ENCODE results near the gene SPSB1.

Gene SPSB1

GRCh38 chr1:9371391-9371935, 78.8 kb downstream of the SPSB1 start:
- Histone ChIP-seq H3K4me2 (ENCODE audit: low read depth, low read length) (no peak overlapping the region), H2AFZ (ENCODE audit: low read length) (no peak overlapping the region), H3F3A (ENCODE audit: insufficient read depth, low read length) (no peaks in the 10 kb centered on the region), H3K9me3 (replicated peaks; ENCODE audit: insufficient read depth, low read length) (no peaks in the 10 kb centered on the region), H3K9me2 (replicated peaks; ENCODE audit: insufficient read depth, low read length) (no peaks in the 10 kb centered on the region), H3K79me2 (ENCODE audit: low read length) (no peaks in the 10 kb centered on the region), H3K27me3 (replicated peaks; ENCODE audit: insufficient read depth, low read length) (no peaks in the 10 kb centered on the region; the same call in 1 of the 2 replicates), H3K4me3 (ENCODE audit: low read length) (no peak overlapping the region), H3K9ac (ENCODE audit: low read length) (no peak overlapping the region), H3K4me1 (ENCODE audit: low read length) (no peaks in the 10 kb centered on the region), H4K20me1 (ENCODE audit: insufficient read depth, low read length) (no peaks in the 10 kb centered on the region), H3K36me3 (replicated peaks; ENCODE audit: insufficient read depth, low read length) (no peaks in the 10 kb centered on the region), H3K27ac (ENCODE audit: low read length) (no peak overlapping the region)
- no peak for TF ChIP-seq CTCF (IDR thresholded peaks at IDR 0.05; ENCODE audit: low read length)
- TF ChIP-seq EZH2phosphoT487 (IDR thresholded peaks at IDR 0.05; ENCODE audit: low read length), result no peak
- no peak for TF ChIP-seq EZH2 (optimal IDR thresholded peaks at IDR 0.05; ENCODE audit: low read depth, low read length)
- no peak for DNase-seq

DNA sequence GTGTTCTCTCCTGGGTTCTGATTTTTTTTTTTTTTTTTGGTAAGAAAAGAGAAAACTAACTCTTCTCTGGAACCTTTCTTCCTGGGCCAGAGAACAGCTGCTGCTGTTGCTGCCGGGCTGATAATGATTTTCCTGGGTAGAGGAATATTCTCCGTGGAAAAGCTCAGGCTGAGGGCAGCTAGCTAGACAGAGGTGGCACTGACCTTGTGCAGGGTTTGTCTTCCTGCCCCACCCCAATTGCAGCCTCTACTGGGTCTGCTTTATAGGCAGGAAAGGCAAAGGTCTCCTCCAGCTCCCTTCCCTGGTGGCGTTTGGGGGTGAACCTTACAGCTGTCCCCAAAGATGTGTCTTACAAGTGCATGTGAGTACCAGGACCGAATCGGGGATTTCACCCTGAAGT, 79.3 kb downstream of the SPSB1 start:
- H3K4me2 ChIP-seq (ENCODE audit: low read depth, low read length), result no peak overlapping the region
- H4K20me1 ChIP-seq (ENCODE audit: insufficient read depth, low read length), result no peaks in the 10 kb centered on the region
- H3K79me2 ChIP-seq (ENCODE audit: low read length), result no peaks in the 10 kb centered on the region
- H3K9me2 ChIP-seq (replicated peaks; ENCODE audit: insufficient read depth, low read length), result no peaks in the 10 kb centered on the region
- TF ChIP-seq EZH2 (optimal IDR thresholded peaks at IDR 0.05; ENCODE audit: low read depth, low read length) (no peak), EZH2phosphoT487 (IDR thresholded peaks at IDR 0.05; ENCODE audit: low read length) (no peak), CTCF (IDR thresholded peaks at IDR 0.05; ENCODE audit: low read length) (no peak)
- no peaks in the 10 kb centered on the region for H3K9me3 ChIP-seq (replicated peaks; ENCODE audit: insufficient read depth, low read length)
- no peaks in the 10 kb centered on the region for H3K36me3 ChIP-seq (replicated peaks; ENCODE audit: insufficient read depth, low read length)
- H2AFZ ChIP-seq (ENCODE audit: low read length), result no peak overlapping the region
- H3F3A ChIP-seq (ENCODE audit: insufficient read depth, low read length), result no peaks in the 10 kb centered on the region
- H3K4me3 ChIP-seq (ENCODE audit: low read length), result no peak overlapping the region
- no peak overlapping the region for H3K27ac ChIP-seq (ENCODE audit: low read length)
- H3K27me3 ChIP-seq (replicated peaks; ENCODE audit: insufficient read depth, low read length), result no peaks in the 10 kb centered on the region; the same call in 1 of the 2 replicates
- no peak for DNase-seq
- H3K9ac ChIP-seq (ENCODE audit: low read length), result no peak overlapping the region
- H3K4me1 ChIP-seq (ENCODE audit: low read length), result no peaks in the 10 kb centered on the region

DNA sequence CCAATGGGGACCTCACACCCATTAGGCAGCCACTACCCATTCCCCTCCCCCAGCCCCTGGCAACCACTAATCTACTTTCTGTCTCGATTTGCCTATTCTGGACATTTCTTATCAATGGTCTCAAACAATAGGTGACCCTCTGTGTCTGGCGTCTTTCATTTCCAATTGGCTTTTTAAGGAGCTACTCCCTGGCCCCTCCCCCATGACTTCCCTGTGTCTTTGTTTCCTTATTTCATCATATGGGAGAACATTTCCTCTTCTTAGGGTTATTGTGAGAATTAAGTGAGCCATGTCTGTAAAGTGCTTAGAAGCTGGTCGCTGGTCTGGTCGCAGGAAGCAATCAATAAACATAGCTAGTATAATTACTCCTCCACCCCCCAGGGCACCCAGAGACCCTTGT, 80.9 kb downstream of the SPSB1 start:
- no peak overlapping the region for H2AFZ ChIP-seq (ENCODE audit: low read length)
- no peaks in the 10 kb centered on the region for H3K9me3 ChIP-seq (replicated peaks; ENCODE audit: insufficient read depth, low read length)
- DNase-seq, result no peak
- TF ChIP-seq CTCF (IDR thresholded peaks at IDR 0.05; ENCODE audit: low read length) (no peak), EZH2 (optimal IDR thresholded peaks at IDR 0.05; ENCODE audit: low read depth, low read length) (no peak), EZH2phosphoT487 (IDR thresholded peaks at IDR 0.05; ENCODE audit: low read length) (no peak)
- no peaks in the 10 kb centered on the region for H3K9me2 ChIP-seq (replicated peaks; ENCODE audit: insufficient read depth, low read length)
- H3K27ac ChIP-seq (ENCODE audit: low read length), result no peak overlapping the region
- H3K27me3 ChIP-seq (replicated peaks; ENCODE audit: insufficient read depth, low read length), result no peaks in the 10 kb centered on the region; the same call in 1 of the 2 replicates
- H3K9ac ChIP-seq (ENCODE audit: low read length), result no peak overlapping the region
- no peak overlapping the region for H3K4me3 ChIP-seq (ENCODE audit: low read length)
- H3K79me2 ChIP-seq (ENCODE audit: low read length), result no peaks in the 10 kb centered on the region
- H3F3A ChIP-seq (ENCODE audit: insufficient read depth, low read length), result no peaks in the 10 kb centered on the region
- H3K4me1 ChIP-seq (ENCODE audit: low read length), result no peaks in the 10 kb centered on the region
- H3K36me3 ChIP-seq (replicated peaks; ENCODE audit: insufficient read depth, low read length), result no peaks in the 10 kb centered on the region
- no peak overlapping the region for H3K4me2 ChIP-seq (ENCODE audit: low read depth, low read length)
- no peaks in the 10 kb centered on the region for H4K20me1 ChIP-seq (ENCODE audit: insufficient read depth, low read length)
